IMR-90 (cell line): ENCODE results near the gene PEF1. TPM values are rescaled to one million over a fixed set of nuclear protein-coding genes. Genes with fewer than 3 reads are reported as not detected.

Experiments
- ATAC-seq: fragments of 200-7000 bp; cut with Tn5 transposase; 2 replicates; pipeline ENCODE4 v1.9.1; 2020; ENCODE audit warnings: low read depth, mild to moderate bottlenecking, moderate library complexity
- BruUV-seq: library from RNA; stranded (reverse); fragments of 400-500 nt; replicated peaks from 2 replicates; lab custom pipeline; 2021; lab: Mats Ljungman, UMichigan
- CTCF ChIA-PET: fragments of 300-600 bp; formaldehyde crosslinking; extraction: SDS; loops from one replicate; lab custom pipeline; 2021; ENCODE audit warnings: antibody characterized with exemption; lab: Yijun Ruan, JAX
- POLR2A ChIA-PET: fragments of 300-600 bp; sonication (Branson Sonifier 250); formaldehyde crosslinking; loops from one replicate; lab custom pipeline; 2022; ENCODE audit warnings: antibody characterized with exemption; ENCODE audit not compliant: unreplicated experiment; lab: Charles Lee
- DNase-seq: peaks from one replicate; pipeline ENCODE4 v3.0.0; 2013
- H2AFZ ChIP-seq: replicated peaks from 2 replicates; pipeline ENCODE3; 2013; ENCODE audit warnings: low read length, mild to moderate bottlenecking; ENCODE audit not compliant: poor library complexity
- H2AK5ac ChIP-seq: 2 replicates; pipeline ENCODE4 v1.6.1; 2013; ENCODE audit warnings: low read depth, low read length, inconsistent platforms
- H2AK9ac ChIP-seq: replicated peaks from 2 replicates; pipeline ENCODE3; 2013; ENCODE audit warnings: mild to moderate bottlenecking, low read depth, low read length, moderate library complexity; ENCODE audit not compliant: poor library complexity
- H2BK120ac ChIP-seq: 2 replicates; pipeline ENCODE4 v1.6.1; 2013; ENCODE audit warnings: low read depth, low read length, inconsistent platforms
- H2BK15ac ChIP-seq: 3 replicates; pipeline ENCODE4 v1.6.1; 2013; ENCODE audit warnings: low read depth, low read length, inconsistent platforms
- H2BK20ac ChIP-seq: 2 replicates; pipeline ENCODE4 v1.6.1; 2013; ENCODE audit warnings: low read depth, mild to moderate bottlenecking, inconsistent platforms, low read length, moderate library complexity
- H2BK5ac ChIP-seq: 2 replicates; pipeline ENCODE4 v1.6.1; 2013; ENCODE audit warnings: mild to moderate bottlenecking, low read depth, low read length, inconsistent platforms; ENCODE audit not compliant: poor library complexity, severe bottlenecking
- H3K14ac ChIP-seq: replicated peaks from 2 replicates; pipeline ENCODE4 v1.6.1; 2013; ENCODE audit warnings: low read depth, low read length, inconsistent platforms
- H3K18ac ChIP-seq: 2 replicates; pipeline ENCODE4 v1.6.1; 2013; ENCODE audit warnings: low read depth, low read length, control low read depth
- H3K23ac ChIP-seq: 2 replicates; pipeline ENCODE4 v1.6.1; 2013; ENCODE audit warnings: low read depth, low read length, inconsistent platforms
- H3K27ac ChIP-seq: 2 replicates; pipeline ENCODE4 v1.5.1; 2013; ENCODE audit warnings: mild to moderate bottlenecking, control low read depth, low read length; ENCODE audit not compliant: insufficient read depth
- H3K27me3 ChIP-seq: 2 replicates; pipeline ENCODE4 v1.6.1; 2013; ENCODE audit warnings: low read length; ENCODE audit not compliant: control insufficient read depth, insufficient read depth
- H3K36me3 ChIP-seq: 2 replicates; pipeline ENCODE4 v1.6.1; 2013; ENCODE audit warnings: low read length, mixed read lengths; ENCODE audit not compliant: control insufficient read depth, insufficient read depth
- H3K4ac ChIP-seq: 2 replicates; pipeline ENCODE4 v1.6.1; 2013; ENCODE audit warnings: low read depth, low read length, inconsistent platforms
- H3K4me1 ChIP-seq: 2 replicates; pipeline ENCODE4 v1.6.1; 2013; ENCODE audit warnings: low read length, mixed read lengths; ENCODE audit not compliant: control insufficient read depth, insufficient read depth
- H3K4me2 ChIP-seq: 2 replicates; pipeline ENCODE4 v1.6.1; 2013; ENCODE audit warnings: low read depth, mild to moderate bottlenecking, control low read depth, low read length, moderate library complexity
- H3K4me3 ChIP-seq: 2 replicates; pipeline ENCODE4 v1.5.1; 2013; ENCODE audit warnings: low read depth, mild to moderate bottlenecking, control low read depth, low read length, moderate library complexity; ENCODE audit not compliant: insufficient read depth
- H3K56ac ChIP-seq: 2 replicates; pipeline ENCODE4 v1.6.1; 2013; ENCODE audit warnings: low read length, inconsistent platforms; ENCODE audit not compliant: insufficient read depth; ENCODE audit errors: extremely low read depth
- H3K79me1 ChIP-seq, 2 experiments: 2 replicates each; pipeline ENCODE4 v1.6.1; 2013; ENCODE audit warnings: low read length in 2 of 2, inconsistent platforms in 1 of 2, low read depth in 1 of 2
- H3K9ac ChIP-seq: 2 replicates; pipeline ENCODE4 v1.6.1; 2013; ENCODE audit warnings: low read depth, low read length, control low read depth
- H3K9me1 ChIP-seq: 2 replicates; pipeline ENCODE4 v1.6.1; 2013; ENCODE audit warnings: low read length, inconsistent platforms; ENCODE audit not compliant: insufficient read depth
- H3K9me3 ChIP-seq: 2 replicates; pipeline ENCODE4 v1.6.1; 2013; ENCODE audit warnings: low read length; ENCODE audit not compliant: control insufficient read depth, insufficient read depth
- H4K20me1 ChIP-seq: 2 replicates; pipeline ENCODE4 v1.6.1; 2013; ENCODE audit warnings: low read length, inconsistent platforms; ENCODE audit not compliant: insufficient read depth
- H4K5ac ChIP-seq: 2 replicates; pipeline ENCODE4 v1.6.1; 2013; ENCODE audit warnings: mild to moderate bottlenecking, low read depth, low read length, control low read depth
- H4K8ac ChIP-seq, 2 experiments: 2 replicates each; pipeline ENCODE4 v1.6.1; 2013; ENCODE audit warnings: low read depth in 2 of 2, low read length in 2 of 2, control low read depth in 1 of 2, inconsistent platforms in 1 of 2
- H4K91ac ChIP-seq: 2 replicates; pipeline ENCODE4 v1.6.1; 2013; ENCODE audit warnings: low read depth, low read length, inconsistent platforms; ENCODE audit not compliant: insufficient read depth
- FOS ChIP-seq: fragments of 150-350 bp; IDR thresholded peaks from 2 replicates; pipeline ENCODE4 v1.6.1; 2016; ENCODE audit warnings: low read depth, low read length
- NFE2L2 ChIP-seq: fragments of 150-350 bp; IDR thresholded peaks from 2 replicates; pipeline ENCODE4 v1.6.1; 2016; ENCODE audit warnings: low read depth, mild to moderate bottlenecking, low read length
- WGBS, 2 experiments: methylation state at CpG; one replicate each; pipeline versions ENCODE4 v1.1.5 to v1.1.7; 2013; ENCODE audit warnings: missing lambda C conversion rate in 2 of 2; ENCODE audit not compliant: insufficient read length in 1 of 2; ENCODE audit errors: extremely low coverage in 2 of 2; 5-methylcytosine and 5-hydroxymethylcytosine counted together
- dilution Hi-C: fragments of 300-500 bp; cut with HindIII; formaldehyde crosslinking; loops from one replicate; pipeline ENCODE4 v1.14.3; 2018; ENCODE audit warnings: low sequenced_read_pairs; ENCODE audit not compliant: unreplicated experiment
- in situ Hi-C: fragments of 300-500 bp; cut with MboI; formaldehyde crosslinking; loops from 3 replicates; pipeline ENCODE4 v1.14.3; 2019; ENCODE audit warnings: low sequenced_read_pairs, inconsistent platforms, mixed read lengths
- intact Hi-C: fragments of 100-400 bp; cut with micrococcal nuclease; formaldehyde crosslinking; loops from 2 replicates; pipeline ENCODE4 v1.10.0; 2022
- polyA plus RNA-seq, 3 experiments: library from polyadenylated mRNA; depleted of rRNA; stranded (reverse); fragments of >200 nt; gene quantifications; 2 replicates each; pipeline ENCODE4 v1.2.3, GENCODE V29; 2012; ENCODE audit warnings: low replicate concordance in 1 of 3
- total RNA-seq: library from RNA; depleted of rRNA; stranded (reverse); fragments of >200 nt; gene quantifications from 2 replicates; pipeline ENCODE4 v1.2.3, GENCODE V29; 2012

Gene PEF1
- total and polyA plus RNA-seq, 2 of the 4 experiments (the other 2 are of a cell fraction): 84.2 to 104 TPM

GRCh38 chr1:31624309-31624708, 20.4 kb downstream of the PEF1 start:
- H2BK20ac ChIP-seq: no peak overlapping the region
- H3K23ac ChIP-seq: no peak overlapping the region
- H3K79me1 ChIP-seq: no peaks in the 10 kb centered on the region
- no peak overlapping the region for H3K56ac ChIP-seq
- 0 out of 2 replicates have a peak, but pooled peaks cover 10% of the 10 kb centered on the region for H4K20me1 ChIP-seq
- no peaks in the 10 kb centered on the region; the same call in 1 of the 2 replicates for H3K27me3 ChIP-seq
- H3K4me1 ChIP-seq: peaks cover 8% of the 10 kb centered on the region
- H3K4ac ChIP-seq: no peak overlapping the region
- intact Hi-C loops: no loop called here
- peaks cover 7% of the 10 kb centered on the region; the same call in 1 of the 2 replicates for H3K36me3 ChIP-seq
- H4K8ac ChIP-seq: no peak overlapping the region
- H3K9me3 ChIP-seq: no peaks in the 10 kb centered on the region
- no peak overlapping the region for H2AFZ ChIP-seq
- ChIA-PET POLR2A (no interaction called here), CTCF (no interaction called here)
- no peak for ATAC-seq
- no peak overlapping the region for H2BK15ac ChIP-seq
- no TSS peak for BruUV-seq
- in situ Hi-C loops: no loop called here
- H3K27ac ChIP-seq: no peak overlapping the region
- dilution Hi-C loops: no loop called here
- no peak for DNase-seq
- no peak overlapping the region for H2AK5ac ChIP-seq
- no peak overlapping the region for H4K5ac ChIP-seq
- no peak overlapping the region for H2BK5ac ChIP-seq
- no peak overlapping the region for H4K91ac ChIP-seq
- H3K14ac ChIP-seq: no peak overlapping the region
- no peak overlapping the region for H3K4me2 ChIP-seq
- no peak overlapping the region for H2AK9ac ChIP-seq
- no peak overlapping the region for H3K9ac ChIP-seq
- H3K4me3 ChIP-seq: no peak overlapping the region
- 73% methylated on average over 4 of the region's 5 CpGs; no CpG with 5 or more reads in 1 of the 2 experiments for WGBS, 2 experiments
- 0 out of 2 replicates have a peak, but pooled peaks cover 9% of the 10 kb centered on the region for H3K9me1 ChIP-seq
- TF ChIP-seq FOS (no peak), NFE2L2 (no peak)
- no peak overlapping the region for H2BK120ac ChIP-seq
- H3K18ac ChIP-seq: no peak overlapping the region
